H54 (cell line): ENCODE measurements around the gene NPR1.
"Not testable (repeated sequence)": the region's sequence is repeated elsewhere in the genome, so short reads cannot be mapped to it uniquely, and the experiment has no call there.

ENCODE experiments used
- DNase-seq: peaks from one replicate; pipeline ENCODE4 v3.0.0; 2011; ENCODE audit warnings: low spot score, mixed read lengths; ENCODE audit not compliant: insufficient read length
- FAIRE-seq: peaks from 3 replicates; lab custom pipeline; 2011; peaks lifted over from hg19 to GRCh38; lab: Jason Lieb, UNC
- POLR2A ChIP-seq: IDR thresholded peaks from 2 replicates; pipeline ENCODE4 v1.6.1; 2011; ENCODE audit warnings: low read depth, mild to moderate bottlenecking, low read length

The NPR1 gene

GRCh38 chr1:153678519-153679336 is at the start of gene NPR1:
Gene NPR1, plus strand, starts transcription at chr1:153678688. Its CDS starts 421 bp downstream, at chr1:153679109.
- FAIRE-seq = no peak
- no peak for TF ChIP-seq POLR2A
- DNase-seq = no peak

GRCh38 chr1:153629343-153629665 is 49.2 kb upstream of the NPR1 start:
- DNase-seq = no peak

GRCh38 chr1:153629971-153630370 is 48.5 kb upstream of the NPR1 start:
- FAIRE-seq (no peak), DNase-seq (no peak)
- TF ChIP-seq POLR2A = no peak

More at GRCh38 chr1:153629343-153629665, 49.2 kb upstream of the NPR1 start:
- no peak for TF ChIP-seq POLR2A
- no peak for FAIRE-seq

- DNase-seq (no peak), FAIRE-seq (no peak)
- no peak for TF ChIP-seq POLR2A
Measured at GRCh38 chr1:153630384-153630783, 48.1 kb upstream of the NPR1 start.

- DNase-seq = no peak
- TF ChIP-seq POLR2A = no peak
- FAIRE-seq = no peak
Measured at GRCh38 chr1:153631047-153632022, 47.2 kb upstream of the NPR1 start.

- no peak for FAIRE-seq
- TF ChIP-seq POLR2A = 0 out of 2 replicates have a peak, but pooled peaks have one; percentile 0
- peak; percentile 45 for DNase-seq
Measured at GRCh38 chr1:153633161-153633753, 45.2 kb upstream of the NPR1 start.

- peak; percentile 80; the same call in 1 of the 2 replicates for TF ChIP-seq POLR2A
- DNase-seq (peak; percentile 80), FAIRE-seq (peak; percentile 45)
Measured at GRCh38 chr1:153633754-153634665, 44.5 kb upstream of the NPR1 start, which contains the start of gene CHTOP. Gene CHTOP, plus strand, starts transcription at chr1:153634066. Its CDS starts 2,523 bp downstream, at chr1:153636589.

GRCh38 chr1:153635872-153636271 is 42.6 kb upstream of the NPR1 start:
- no peak for FAIRE-seq
- no peak for TF ChIP-seq POLR2A

GRCh38 chr1:153636312-153636711 is 42.2 kb upstream of the NPR1 start:
- FAIRE-seq (no peak), DNase-seq (no peak)
- no peak for TF ChIP-seq POLR2A

More at GRCh38 chr1:153635872-153636271, 42.6 kb upstream of the NPR1 start:
- no peak for DNase-seq

- TF ChIP-seq POLR2A = no peak
- FAIRE-seq (no peak), DNase-seq (no peak)
Measured at GRCh38 chr1:153638261-153638660, 40.2 kb upstream of the NPR1 start.

- no peak for FAIRE-seq
Measured at GRCh38 chr1:153639280-153639679, 39.2 kb upstream of the NPR1 start.

GRCh38 chr1:153640213-153640612 is 38.3 kb upstream of the NPR1 start:
- DNase-seq, FAIRE-seq: not testable (repeated sequence)

More at GRCh38 chr1:153639280-153639679, 39.2 kb upstream of the NPR1 start:
- DNase-seq = no peak
- no peak for TF ChIP-seq POLR2A
